ENCODE data around the gene KRT80. TPM values are rescaled to one million over a fixed set of nuclear protein-coding genes. Genes with fewer than 3 reads are reported as not detected.

Gene KRT80
- total RNA-seq, 2 experiments from 2014 or later, result not detected

GRCh38 chr12:52208424-52209165 lies 16.8 kb upstream of the KRT80 start:
- H3K27ac Mint-ChIP-seq, result no peak overlapping the region
- intact Hi-C loops (cut with DNase I, micrococcal nuclease), result no loop called here
- ATAC-seq, result no peak
- H3K36me3 Mint-ChIP-seq (ENCODE audit: low read depth), result no peaks in the 10 kb centered on the region
- H3K4me3 Mint-ChIP-seq, result no peak overlapping the region
- peaks cover 4% of the 10 kb centered on the region for H3K27me3 Mint-ChIP-seq
- no peaks in the 10 kb centered on the region for H3K9me3 Mint-ChIP-seq (ENCODE audit: low read depth)
- DNase-seq, result no peak
- ChIA-PET POLR2A (no interaction called here), CTCF (interaction anchor here (0.8 kb wide), 1 partner anchor 13 kb away, joined by 3 read pairs; no protein-coding TSS in a partner anchor)
- no peaks in the 10 kb centered on the region for H3K4me1 Mint-ChIP-seq

- H3K9me3 Mint-ChIP-seq (ENCODE audit: low read depth), result no peaks in the 10 kb centered on the region
- intact Hi-C loops (cut with DNase I, micrococcal nuclease), result no loop called here
These were observed 16.1 kb upstream of the KRT80 start for GRCh38 chr12:52207895-52208294.

GRCh38 chr12:52207106-52207505 lies 15.3 kb upstream of the KRT80 start:
- Mint-ChIP-seq H3K4me3 (no peak overlapping the region), H3K27me3 (peaks cover 9% of the 10 kb centered on the region), H3K4me1 (peaks cover 6% of the 10 kb centered on the region), H3K36me3 (ENCODE audit: low read depth) (no peaks in the 10 kb centered on the region), H3K9me3 (ENCODE audit: low read depth) (no peaks in the 10 kb centered on the region), H3K27ac (no peak overlapping the region)
- intact Hi-C loops (cut with DNase I, micrococcal nuclease), result no loop called here
- ChIA-PET CTCF (interaction anchor here (0.7 to 1.0 kb wide), 2 partner anchors 10 to 15 kb away, joined by 3 to 4 read pairs; no protein-coding TSS in a partner anchor), POLR2A (no interaction called here)
- ATAC-seq (no peak), DNase-seq (no peak)

More at GRCh38 chr12:52207895-52208294, 16.1 kb upstream of the KRT80 start:
- ChIA-PET CTCF (interaction anchor here (0.8 to 1.0 kb wide), 2 partner anchors 11 to 14 kb away, joined by 3 read pairs; no protein-coding TSS in a partner anchor), POLR2A (interaction anchor here (0.6 kb wide), 1 partner anchor 817 kb away, joined by 3 read pairs; no protein-coding TSS in a partner anchor)
- DNase-seq (no peak), ATAC-seq (no peak)
- Mint-ChIP-seq H3K27ac (no peak overlapping the region), H3K4me1 (peaks cover 3% of the 10 kb centered on the region), H3K27me3 (peaks cover 8% of the 10 kb centered on the region), H3K36me3 (ENCODE audit: low read depth) (no peaks in the 10 kb centered on the region), H3K4me3 (no peak overlapping the region)

- POLR2A ChIA-PET, result no interaction called here
- Mint-ChIP-seq H3K27me3 (peaks cover 10% of the 10 kb centered on the region), H3K27ac (no peak overlapping the region), H3K9me3 (ENCODE audit: low read depth) (no peaks in the 10 kb centered on the region), H3K4me3 (no peak overlapping the region), H3K4me1 (peaks cover 6% of the 10 kb centered on the region), H3K36me3 (ENCODE audit: low read depth) (no peaks in the 10 kb centered on the region)
- DNase-seq (no peak), ATAC-seq (no peak)
- intact Hi-C loops (cut with DNase I, micrococcal nuclease), result no loop called here
- CTCF ChIA-PET, result interaction anchor here (1.0 kb wide), 1 partner anchor 10 kb away, joined by 3 read pairs; no protein-coding TSS in a partner anchor
These were observed 14.7 kb upstream of the KRT80 start for GRCh38 chr12:52206304-52207040.

GRCh38 chr12:52205612-52206303 lies 13.9 kb upstream of the KRT80 start:
- Mint-ChIP-seq H3K4me1 (peaks cover 6% of the 10 kb centered on the region), H3K27me3 (peaks cover 11% of the 10 kb centered on the region), H3K36me3 (ENCODE audit: low read depth) (no peaks in the 10 kb centered on the region), H3K4me3 (no peak overlapping the region), H3K27ac (no peak overlapping the region), H3K9me3 (ENCODE audit: low read depth) (no peaks in the 10 kb centered on the region)
- POLR2A ChIA-PET, result no interaction called here
- no peak for DNase-seq
- intact Hi-C loops (cut with DNase I, micrococcal nuclease), result no loop called here
- no peak for ATAC-seq
- CTCF ChIA-PET, result no interaction called here

GRCh38 chr12:52204931-52205505 lies 13.2 kb upstream of the KRT80 start:
- intact Hi-C loops (cut with DNase I, micrococcal nuclease), result no loop called here
- CTCF ChIA-PET, result no interaction called here
- no peaks in the 10 kb centered on the region for H3K36me3 Mint-ChIP-seq (ENCODE audit: low read depth)
- H3K4me1 Mint-ChIP-seq, result peaks cover 6% of the 10 kb centered on the region
- H3K27ac Mint-ChIP-seq, result no peak overlapping the region
- H3K27me3 Mint-ChIP-seq, result peaks cover 11% of the 10 kb centered on the region
- POLR2A ChIA-PET, result no interaction called here
- no peak overlapping the region for H3K4me3 Mint-ChIP-seq
- DNase-seq, result no peak
- ATAC-seq, result no peak
- H3K9me3 Mint-ChIP-seq (ENCODE audit: low read depth), result no peaks in the 10 kb centered on the region

GRCh38 chr12:52204095-52204930 lies 12.5 kb upstream of the KRT80 start:
- H3K4me3 Mint-ChIP-seq, result no peak overlapping the region
- H3K9me3 Mint-ChIP-seq (ENCODE audit: low read depth), result no peaks in the 10 kb centered on the region

GRCh38 chr12:52203079-52203921 lies 11.5 kb upstream of the KRT80 start:
- ATAC-seq (peak; percentile 66), DNase-seq (peak; percentile 38)
- peaks cover 7% of the 10 kb centered on the region for H3K27me3 Mint-ChIP-seq
- CTCF ChIA-PET, result no interaction called here
- no peaks in the 10 kb centered on the region for H3K36me3 Mint-ChIP-seq (ENCODE audit: low read depth)
- peaks cover 6% of the 10 kb centered on the region for H3K4me1 Mint-ChIP-seq
- no peak overlapping the region for H3K4me3 Mint-ChIP-seq
- POLR2A ChIA-PET, result no interaction called here
- intact Hi-C loops (cut with DNase I, micrococcal nuclease), result no loop called here
- H3K9me3 Mint-ChIP-seq (ENCODE audit: low read depth), result no peaks in the 10 kb centered on the region
- H3K27ac Mint-ChIP-seq, result no peak overlapping the region

More at GRCh38 chr12:52204095-52204930, 12.5 kb upstream of the KRT80 start:
- intact Hi-C loops (cut with DNase I, micrococcal nuclease), result no loop called here
- Mint-ChIP-seq H3K27ac (no peak overlapping the region), H3K36me3 (ENCODE audit: low read depth) (no peaks in the 10 kb centered on the region), H3K4me1 (peaks cover 6% of the 10 kb centered on the region), H3K27me3 (peaks cover 11% of the 10 kb centered on the region)
- POLR2A ChIA-PET, result no interaction called here
- CTCF ChIA-PET, result no interaction called here
- DNase-seq (no peak), ATAC-seq (no peak)

- no peak for ATAC-seq
- CTCF ChIA-PET, result interaction anchor here (0.7 kb wide), 1 partner anchor 23 kb away, joined by 4 read pairs; no protein-coding TSS in a partner anchor
- Mint-ChIP-seq H3K27ac (no peak overlapping the region), H3K9me3 (ENCODE audit: low read depth) (no peaks in the 10 kb centered on the region), H3K27me3 (peaks cover 7% of the 10 kb centered on the region), H3K4me1 (peaks cover 6% of the 10 kb centered on the region), H3K4me3 (no peak overlapping the region), H3K36me3 (ENCODE audit: low read depth) (no peaks in the 10 kb centered on the region)
- POLR2A ChIA-PET, result no interaction called here
- intact Hi-C loops (cut with DNase I, micrococcal nuclease), result no loop called here
- DNase-seq, result no peak
These were observed 10.7 kb upstream of the KRT80 start for GRCh38 chr12:52202361-52203078.

- POLR2A ChIA-PET, result no interaction called here
- Mint-ChIP-seq H3K27me3 (peaks cover 7% of the 10 kb centered on the region), H3K27ac (no peak overlapping the region)
These were observed 9.6 kb upstream of the KRT80 start for GRCh38 chr12:52201451-52201839.

More at GRCh38 chr12:52201451-52201839, 9.6 kb upstream of the KRT80 start:
- no peak overlapping the region for H3K4me3 Mint-ChIP-seq
- intact Hi-C loops (cut with DNase I, micrococcal nuclease), result no loop called here
- peaks cover 6% of the 10 kb centered on the region for H3K4me1 Mint-ChIP-seq
- CTCF ChIA-PET, result interaction anchor here (0.6 kb wide), 2 partner anchors 26 to 44 kb away, joined by 3 read pairs; no protein-coding TSS in a partner anchor
- H3K36me3 Mint-ChIP-seq (ENCODE audit: low read depth), result no peaks in the 10 kb centered on the region
- DNase-seq, result no peak
- no peaks in the 10 kb centered on the region for H3K9me3 Mint-ChIP-seq (ENCODE audit: low read depth)
- no peak for ATAC-seq

All from activated CD4-positive, alpha-beta T cell treated with anti-CD3 and anti-CD28 coated beads for 36 hours (primary cell).